IPS-15b (cell line): ENCODE data around the gene GRIK1.

Experiments
- H3K27me3 ChIP-seq: one replicate; pipeline ENCODE4 v1.6.1; 2013; ENCODE audit warnings: low read length; ENCODE audit not compliant: control insufficient read depth, insufficient read depth
- H3K36me3 ChIP-seq: one replicate; pipeline ENCODE4 v1.6.1; 2013; ENCODE audit warnings: low read length; ENCODE audit not compliant: control insufficient read depth, insufficient read depth
- H3K4me1 ChIP-seq: one replicate; pipeline ENCODE4 v1.6.1; 2013; ENCODE audit warnings: mild to moderate bottlenecking, low read length; ENCODE audit not compliant: control insufficient read depth, insufficient read depth
- H3K4me3 ChIP-seq: one replicate; pipeline ENCODE4 v1.5.1; 2013; ENCODE audit warnings: low read depth, low read length
- H3K9ac ChIP-seq: one replicate; pipeline ENCODE4 v1.6.1; 2013; ENCODE audit warnings: low read depth, mild to moderate bottlenecking, low read length
- H3K9me3 ChIP-seq: one replicate; pipeline ENCODE4 v1.6.1; 2013; ENCODE audit warnings: mild to moderate bottlenecking, low read length; ENCODE audit not compliant: control insufficient read depth, insufficient read depth

Gene GRIK1

DNA sequence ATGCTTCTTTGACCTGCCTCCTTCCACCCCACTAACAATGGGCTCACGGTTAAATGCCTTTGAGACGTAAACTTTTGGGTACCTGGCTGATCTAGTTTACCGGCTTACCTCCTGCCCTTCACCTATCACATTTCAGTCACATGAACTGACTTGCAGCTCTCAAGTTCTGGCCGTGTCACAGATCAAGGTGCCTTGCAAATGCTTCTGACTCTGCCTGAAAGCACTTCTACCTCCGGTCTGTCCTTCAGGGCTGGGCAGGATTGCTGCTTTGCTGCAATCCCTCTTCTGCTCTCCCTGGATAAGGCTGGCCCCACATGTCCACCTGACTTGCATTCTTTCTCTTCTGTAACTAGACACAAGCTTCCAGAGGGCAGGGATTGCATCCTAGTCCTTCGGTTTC, 69.0 kb downstream of the GRIK1 start:
- Histone ChIP-seq H3K27me3 (no peaks in the 10 kb centered on the region), H3K4me3 (no peak overlapping the region), H3K9me3 (no peaks in the 10 kb centered on the region), H3K9ac (no peak overlapping the region), H3K36me3 (no peaks in the 10 kb centered on the region), H3K4me1 (peaks cover 4% of the 10 kb centered on the region)

DNA sequence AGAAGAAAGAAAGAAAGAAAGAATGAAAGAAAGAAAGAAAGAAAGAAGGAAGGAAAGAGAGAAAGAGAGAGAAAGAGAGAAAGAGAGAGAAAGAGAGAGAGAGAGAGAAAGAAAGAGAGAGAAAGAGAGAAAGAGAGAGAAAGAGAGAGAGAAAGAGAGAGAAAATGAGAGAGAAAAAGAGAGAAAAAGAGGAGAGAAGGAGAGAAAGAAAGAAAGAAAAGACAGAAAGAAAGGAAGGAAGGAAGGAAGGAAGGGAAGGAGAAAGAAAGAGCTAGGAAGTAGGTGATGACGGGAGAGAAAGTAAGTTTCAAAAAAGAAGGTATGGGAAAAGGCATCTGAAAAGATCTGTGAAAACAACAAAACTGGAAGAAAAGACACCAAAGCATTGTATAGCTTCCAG, 72.0 kb downstream of the GRIK1 start:
- no peaks in the 10 kb centered on the region for H3K9me3 ChIP-seq
- H3K4me1 ChIP-seq, result no peaks in the 10 kb centered on the region
- H3K9ac ChIP-seq, result no peak overlapping the region
- no peaks in the 10 kb centered on the region for H3K36me3 ChIP-seq
- H3K27me3 ChIP-seq, result no peaks in the 10 kb centered on the region
- H3K4me3 ChIP-seq, result no peak overlapping the region

DNA sequence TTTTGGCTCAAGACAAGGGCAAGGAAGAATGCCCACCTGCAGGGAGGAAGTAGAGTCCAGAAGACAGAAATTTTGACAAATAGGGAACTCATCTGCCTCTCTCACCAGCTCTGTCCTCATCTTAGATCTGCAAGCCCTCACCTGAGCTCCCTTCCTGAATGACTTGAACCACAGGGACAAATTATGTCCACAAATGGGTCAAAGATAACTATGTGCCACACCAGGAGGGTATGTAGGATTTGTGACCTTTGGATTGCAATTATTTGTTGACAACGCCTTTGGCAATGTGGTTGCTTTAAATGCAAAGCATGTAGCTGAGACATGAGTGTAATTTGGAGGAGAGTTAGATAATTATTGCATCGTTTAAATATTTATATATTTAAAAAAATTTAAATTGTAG, 79.5 kb downstream of the GRIK1 start:
- H3K4me3 ChIP-seq, result no peak overlapping the region
- no peaks in the 10 kb centered on the region for H3K9me3 ChIP-seq
- H3K4me1 ChIP-seq, result no peaks in the 10 kb centered on the region
- no peaks in the 10 kb centered on the region for H3K36me3 ChIP-seq
- no peaks in the 10 kb centered on the region for H3K27me3 ChIP-seq
- H3K9ac ChIP-seq, result no peak overlapping the region

DNA sequence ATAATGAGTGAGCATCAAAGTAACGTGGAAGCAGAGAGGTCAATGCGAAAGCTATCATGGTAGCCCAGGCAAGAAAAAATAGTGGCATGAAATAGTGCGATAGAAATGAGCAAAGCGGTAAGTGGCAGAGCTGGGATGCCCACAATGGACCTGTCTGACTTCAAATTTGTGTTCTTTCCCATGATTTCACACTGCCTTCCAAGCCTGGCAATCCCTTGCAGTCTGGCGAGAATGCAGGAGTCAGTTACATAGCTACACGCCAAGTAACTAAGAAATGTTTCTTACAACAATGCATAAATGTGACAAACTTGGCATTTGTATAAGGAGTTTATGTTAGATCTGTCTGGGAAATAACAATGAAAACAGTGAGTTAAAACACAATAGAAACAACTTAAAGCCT, 82.6 kb downstream of the GRIK1 start:
- H3K4me3 ChIP-seq, result no peak overlapping the region
- H3K9ac ChIP-seq, result no peak overlapping the region
- no peaks in the 10 kb centered on the region for H3K9me3 ChIP-seq
- H3K4me1 ChIP-seq, result peaks cover under 1% of the 10 kb centered on the region
- H3K27me3 ChIP-seq, result no peaks in the 10 kb centered on the region
- H3K36me3 ChIP-seq, result no peaks in the 10 kb centered on the region

DNA sequence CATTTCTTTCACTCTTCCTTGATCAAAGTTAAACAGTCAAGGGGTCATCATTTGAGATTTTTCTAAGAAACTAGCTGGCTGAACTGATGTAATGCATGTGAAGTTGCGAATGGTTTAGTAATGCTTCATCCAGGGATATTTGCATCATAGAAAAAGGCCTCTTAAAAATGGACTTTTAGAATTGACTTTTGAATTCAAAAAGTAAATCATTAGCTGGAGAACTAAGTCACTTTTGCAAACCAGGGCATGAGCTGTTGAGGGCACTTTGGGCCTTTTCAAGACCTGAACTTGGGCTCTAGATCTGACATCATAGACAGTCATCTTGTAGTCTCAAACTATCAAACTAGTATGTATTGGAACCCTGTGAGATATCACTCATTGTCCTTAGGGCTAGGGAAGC, 85.0 kb downstream of the GRIK1 start:
- no peak overlapping the region for H3K4me3 ChIP-seq
- no peaks in the 10 kb centered on the region for H3K36me3 ChIP-seq
- no peaks in the 10 kb centered on the region for H3K9me3 ChIP-seq
- H3K9ac ChIP-seq, result no peak overlapping the region
- no peaks in the 10 kb centered on the region for H3K27me3 ChIP-seq
- peaks cover 6% of the 10 kb centered on the region for H3K4me1 ChIP-seq

DNA sequence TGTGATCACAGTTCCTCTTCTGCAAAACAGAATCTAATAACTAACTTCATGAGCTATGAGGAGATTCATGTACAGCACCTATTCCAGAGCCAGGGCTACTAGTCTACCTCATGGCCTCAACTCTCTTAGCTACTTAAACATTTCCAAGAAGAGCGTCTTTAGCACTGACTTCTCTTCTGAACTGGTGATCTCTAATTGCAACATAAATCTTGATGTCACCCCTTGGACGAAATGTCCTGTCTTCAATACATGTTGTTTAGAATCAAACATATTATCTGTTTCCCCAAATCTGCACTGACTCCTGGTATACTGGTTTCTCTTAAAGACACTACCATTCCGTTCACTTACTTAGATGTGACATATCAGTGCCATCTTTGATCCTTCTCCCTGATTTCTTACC, 88.2 kb downstream of the GRIK1 start:
- Histone ChIP-seq H3K36me3 (no peaks in the 10 kb centered on the region), H3K9ac (no peak overlapping the region), H3K4me3 (no peak overlapping the region), H3K4me1 (peaks cover 6% of the 10 kb centered on the region), H3K9me3 (no peaks in the 10 kb centered on the region), H3K27me3 (no peaks in the 10 kb centered on the region)

DNA sequence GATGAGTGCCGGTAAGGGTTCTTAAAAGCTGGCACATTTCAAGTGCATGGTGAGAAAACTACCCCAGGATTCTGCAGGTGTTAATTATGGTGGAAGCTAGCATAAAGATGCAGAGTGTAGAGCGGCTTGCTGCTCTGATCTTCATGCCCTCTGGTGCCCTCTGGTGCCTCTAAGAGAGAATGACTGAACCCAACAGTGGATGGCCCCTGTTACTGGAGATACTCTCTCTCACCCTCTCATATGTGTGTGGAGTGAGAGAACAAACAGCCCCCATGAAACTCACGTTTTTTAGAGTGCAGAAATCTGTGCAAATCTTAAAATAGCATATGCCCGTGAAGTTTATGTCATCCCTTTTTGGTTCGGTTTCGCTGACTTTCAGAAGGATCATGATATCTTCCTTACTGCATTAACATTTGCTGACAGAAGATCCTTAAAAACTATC, 90.0 kb downstream of the GRIK1 start:
- Histone ChIP-seq H3K4me3 (no peak overlapping the region), H3K36me3 (no peaks in the 10 kb centered on the region), H3K9ac (no peak overlapping the region), H3K9me3 (no peaks in the 10 kb centered on the region), H3K4me1 (peaks cover 6% of the 10 kb centered on the region), H3K27me3 (no peaks in the 10 kb centered on the region)

DNA sequence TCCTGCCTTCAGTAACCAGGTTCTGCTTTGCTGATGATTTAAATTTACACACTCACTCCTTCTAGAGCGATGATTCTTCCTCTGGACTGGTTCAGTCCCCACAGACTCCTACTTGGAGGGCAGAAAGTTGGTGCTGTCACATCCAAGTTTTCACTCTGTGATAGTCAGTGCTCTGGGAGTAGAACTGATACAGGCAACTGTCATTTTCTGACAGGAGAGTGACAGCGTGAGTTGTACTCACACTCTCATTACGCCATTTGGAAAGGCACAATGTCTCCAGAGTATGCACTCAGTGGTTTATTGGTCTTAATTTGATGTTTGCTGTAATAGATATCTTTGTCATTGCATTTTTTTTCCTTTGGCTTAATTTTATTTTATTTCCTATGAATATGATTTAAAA, 96.0 kb downstream of the GRIK1 start:
- H3K4me3 ChIP-seq, result no peak overlapping the region
- no peaks in the 10 kb centered on the region for H3K4me1 ChIP-seq
- no peaks in the 10 kb centered on the region for H3K9me3 ChIP-seq
- H3K27me3 ChIP-seq, result no peaks in the 10 kb centered on the region
- no peak overlapping the region for H3K9ac ChIP-seq
- no peaks in the 10 kb centered on the region for H3K36me3 ChIP-seq

DNA sequence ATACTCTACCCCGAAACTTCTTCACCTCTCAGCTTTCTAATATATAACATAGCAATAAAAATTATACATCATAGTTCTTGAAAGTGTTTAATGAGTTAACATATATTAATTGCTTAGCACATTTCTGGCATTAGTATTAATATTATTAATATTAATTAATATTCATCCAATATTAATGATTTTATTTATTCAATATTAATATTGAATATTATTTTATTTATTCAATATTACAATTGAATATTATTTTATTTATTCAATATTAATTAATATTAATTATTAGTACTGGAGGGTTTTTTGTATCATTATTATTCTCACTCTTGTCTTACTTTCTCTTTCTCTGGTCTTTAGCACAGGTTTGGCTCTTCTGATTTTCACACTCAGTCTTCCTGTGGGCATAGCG, 105.2 kb downstream of the GRIK1 start:
- Histone ChIP-seq H3K36me3 (no peaks in the 10 kb centered on the region), H3K9ac (no peak overlapping the region), H3K4me1 (no peaks in the 10 kb centered on the region), H3K27me3 (no peaks in the 10 kb centered on the region), H3K9me3 (peaks cover 16% of the 10 kb centered on the region), H3K4me3 (no peak overlapping the region)

DNA sequence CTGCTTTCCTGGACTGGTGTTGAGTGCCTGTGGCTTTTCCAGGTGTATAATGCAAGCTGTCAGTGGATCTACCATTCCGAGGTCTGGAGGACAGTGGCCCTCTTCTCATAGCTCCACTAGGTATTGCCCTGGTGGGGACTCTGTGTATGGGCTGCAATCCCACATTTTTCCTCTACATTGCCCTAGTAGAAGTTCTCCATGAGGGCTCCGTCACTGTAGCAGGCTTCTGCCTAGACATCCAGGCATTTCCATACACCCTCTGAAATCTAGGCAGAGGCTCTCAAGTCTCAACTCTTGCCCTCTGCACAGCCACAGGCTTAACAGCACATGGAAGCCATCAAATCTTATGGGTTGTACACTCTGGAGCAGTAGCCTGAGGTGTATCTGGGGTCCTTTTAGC, 107.6 kb downstream of the GRIK1 start:
- Histone ChIP-seq H3K9me3 (peaks cover 16% of the 10 kb centered on the region), H3K27me3 (no peaks in the 10 kb centered on the region), H3K9ac (no peak overlapping the region), H3K4me3 (no peak overlapping the region), H3K4me1 (no peaks in the 10 kb centered on the region), H3K36me3 (no peaks in the 10 kb centered on the region)

DNA sequence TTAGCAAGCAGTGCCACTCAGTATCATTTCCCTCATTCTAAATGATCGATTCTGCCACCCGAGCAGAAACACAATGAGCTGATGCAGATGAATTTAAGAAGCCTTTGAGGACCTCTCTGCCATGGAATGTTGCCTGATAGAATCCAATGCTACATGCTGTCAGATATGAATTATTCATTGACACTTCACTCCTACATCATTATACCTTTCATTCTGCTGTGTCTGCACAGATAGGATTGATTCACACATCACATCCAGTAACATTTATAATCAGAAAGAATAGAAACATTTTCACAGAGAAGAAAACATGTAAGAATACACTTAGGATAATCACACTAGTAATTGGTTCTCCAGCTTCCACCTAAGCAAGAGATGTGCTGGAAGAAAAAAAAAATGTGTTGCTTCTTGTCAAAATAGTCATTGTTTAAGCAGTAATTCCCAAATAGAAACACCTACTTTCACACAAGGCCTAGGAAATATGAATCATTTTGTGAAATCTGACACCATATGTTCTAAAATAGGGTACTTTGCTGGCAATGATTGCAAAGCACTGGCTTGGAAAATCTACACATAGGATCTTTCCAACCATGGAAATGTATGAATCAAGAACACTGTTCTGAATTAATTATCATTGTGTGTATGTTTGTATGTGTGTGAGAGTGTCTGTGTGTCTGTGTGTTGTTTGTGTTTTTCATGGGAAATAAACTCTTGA, 110.1 kb downstream of the GRIK1 start:
- no peak overlapping the region for H3K9ac ChIP-seq
- peaks cover 16% of the 10 kb centered on the region for H3K9me3 ChIP-seq
- H3K4me1 ChIP-seq, result no peaks in the 10 kb centered on the region
- no peaks in the 10 kb centered on the region for H3K36me3 ChIP-seq
- no peaks in the 10 kb centered on the region for H3K27me3 ChIP-seq
- H3K4me3 ChIP-seq, result no peak overlapping the region

DNA sequence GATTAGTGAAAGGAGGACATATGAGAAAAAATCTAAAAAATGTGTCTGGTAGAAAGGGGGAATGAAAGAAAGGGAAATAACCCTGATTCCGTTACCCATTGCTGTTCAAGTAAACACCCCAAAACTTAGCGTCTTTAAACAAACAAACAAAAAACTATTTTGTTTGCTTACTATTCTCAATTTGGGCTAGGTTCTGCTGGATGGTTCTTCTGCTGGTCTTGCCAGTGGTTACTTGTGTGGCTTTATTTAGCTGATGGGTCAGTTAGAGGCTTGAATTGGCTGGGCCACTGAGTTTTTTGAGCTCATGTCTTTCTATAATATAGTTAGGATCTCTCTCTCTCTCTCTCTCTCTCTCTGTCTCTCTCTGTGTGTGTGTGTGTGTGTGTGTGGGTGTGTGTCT, 112.1 kb downstream of the GRIK1 start:
- H3K4me3 ChIP-seq, result no peak overlapping the region
- no peaks in the 10 kb centered on the region for H3K27me3 ChIP-seq
- H3K9me3 ChIP-seq, result peaks cover 16% of the 10 kb centered on the region
- H3K9ac ChIP-seq, result no peak overlapping the region
- no peaks in the 10 kb centered on the region for H3K36me3 ChIP-seq
- no peaks in the 10 kb centered on the region for H3K4me1 ChIP-seq
